Activated CD4-positive, alpha-beta T cell treated with anti-CD3 and anti-CD28 coated beads, Interleukin-2, Interleukin-6, amounts not matched to agents 100 ng/mL and 50 ng/mL, durations not matched to agents 16 hours and 8 hours (primary cell): Measurements from ENCODE around the gene SIRT3.
A peak's percentile ranks its signal among the peaks of the same experiment; 100 is the strongest.

Source experiments
- DNase-seq: peaks from one replicate; pipeline ENCODE4 v3.0.0-alpha.2; 2020

The SIRT3 gene

GRCh38 chr11:235997-236773, at the start of gene SIRT3:
Gene SIRT3 (minus strand): TSS chr11:236342. CDS start chr11:236328, 14 bp downstream.
- DNase-seq = peak; percentile 93

- DNase-seq = no peak
Measured at GRCh38 chr11:285894-286220, 49.7 kb upstream of the SIRT3 start.

GRCh38 chr11:285021-285893, 49.1 kb upstream of the SIRT3 start:
- DNase-seq = no peak

- no peak for DNase-seq
Measured at GRCh38 chr11:284105-285020, 48.2 kb upstream of the SIRT3 start.

- DNase-seq = no peak
Measured at GRCh38 chr11:283405-284104, 47.4 kb upstream of the SIRT3 start.

GRCh38 chr11:282630-283360, 46.7 kb upstream of the SIRT3 start:
- DNase-seq = no peak

- DNase-seq = no peak
Measured at GRCh38 chr11:282171-282570, 46.0 kb upstream of the SIRT3 start.

- no peak for DNase-seq
Measured at GRCh38 chr11:281486-282161, 45.5 kb upstream of the SIRT3 start.

- no peak for DNase-seq
Measured at GRCh38 chr11:280706-281485, 44.8 kb upstream of the SIRT3 start.

- DNase-seq = no peak
Measured at GRCh38 chr11:279966-280705, 44.0 kb upstream of the SIRT3 start.

- DNase-seq = no peak
Measured at GRCh38 chr11:279040-279965, 43.2 kb upstream of the SIRT3 start.

- DNase-seq = no peak
Measured at GRCh38 chr11:278001-278951, 42.1 kb upstream of the SIRT3 start, which contains the start of gene NLRP6. Gene NLRP6 (plus strand): TSS chr11:278407. CDS start chr11:278570, 163 bp downstream.

GRCh38 chr11:276219-276618, 40.1 kb upstream of the SIRT3 start:
- no peak for DNase-seq

- DNase-seq = no peak
Measured at GRCh38 chr11:272931-273198, 36.7 kb upstream of the SIRT3 start.

GRCh38 chr11:272195-272930, 36.2 kb upstream of the SIRT3 start:
- no peak for DNase-seq

GRCh38 chr11:271319-271715, 35.2 kb upstream of the SIRT3 start:
- DNase-seq = no peak
